Umbilical cord (tissue), 2 donors: Measurements from ENCODE around the gene GLG1. TPM values are rescaled to one million over a fixed set of nuclear protein-coding genes. Genes with fewer than 3 reads are reported as not detected.
A peak's percentile ranks its signal among the peaks of the same experiment; 100 is the strongest.
"Not testable (repeated sequence)": the region's sequence is repeated elsewhere in the genome, so short reads cannot be mapped to it uniquely, and the experiment has no call there.

Experiments used
- DNase-seq: peaks from one replicate; pipeline ENCODE4 v3.0.0-alpha.2; 2015; ENCODE audit warnings: low spot score
- total RNA-seq: library from RNA; depleted of rRNA; stranded (reverse); fragments of >200 nt; gene quantifications from one replicate; pipeline ENCODE4 v1.2.3, GENCODE V29; 2014; ENCODE audit warnings: low replicate concordance; ENCODE audit not compliant: insufficient read depth

The GLG1 gene
- total RNA-seq, 1 donor from 2014 or later, result 103 TPM

GRCh38 chr16:74447578-74447977 is 159.3 kb downstream of the GLG1 start:
- no peak for DNase-seq

GRCh38 chr16:74446866-74447265 is 160.0 kb downstream of the GLG1 start:
- no peak for DNase-seq

- not testable (repeated sequence) for DNase-seq
Measured at GRCh38 chr16:74443624-74444346, 163.1 kb downstream of the GLG1 start.

GRCh38 chr16:74439685-74440084 is 167.2 kb downstream of the GLG1 start:
- DNase-seq, result no peak

GRCh38 chr16:74438492-74438979 is 168.4 kb downstream of the GLG1 start:
- no peak for DNase-seq

- no peak for DNase-seq
Measured at GRCh38 chr16:74431516-74431915, 175.4 kb downstream of the GLG1 start.

- DNase-seq, result peak; percentile 27
Measured at GRCh38 chr16:74430036-74430712, 176.7 kb downstream of the GLG1 start.

GRCh38 chr16:74428493-74428892 is 178.4 kb downstream of the GLG1 start:
- not testable (repeated sequence) for DNase-seq

- DNase-seq, result not testable (repeated sequence)
Measured at GRCh38 chr16:74425751-74426150, 181.2 kb downstream of the GLG1 start.

GRCh38 chr16:74423721-74424120 is 183.2 kb downstream of the GLG1 start:
- DNase-seq, result not testable (repeated sequence)

GRCh38 chr16:74422086-74422485 is 184.8 kb downstream of the GLG1 start:
- DNase-seq, result not testable (repeated sequence)

- DNase-seq, result not testable (repeated sequence)
Measured at GRCh38 chr16:74421482-74421785, 185.5 kb downstream of the GLG1 start.

GRCh38 chr16:74420612-74421481 is 186.1 kb downstream of the GLG1 start, which contains the start of gene CLEC18B:
Gene CLEC18B (minus strand): TSS chr16:74421478. CDS start chr16:74421270, 208 bp downstream.
- DNase-seq, result not testable (repeated sequence)

- DNase-seq, result not testable (repeated sequence)
Measured at GRCh38 chr16:74419811-74420210, 187.1 kb downstream of the GLG1 start.

GRCh38 chr16:74417897-74418296 is 189.0 kb downstream of the GLG1 start:
- not testable (repeated sequence) for DNase-seq

GRCh38 chr16:74413920-74414319 is 193.0 kb downstream of the GLG1 start:
- not testable (repeated sequence) for DNase-seq

GRCh38 chr16:74413485-74413884 is 193.4 kb downstream of the GLG1 start:
- DNase-seq, result not testable (repeated sequence)

GRCh38 chr16:74412775-74413390 is 194.0 kb downstream of the GLG1 start:
- not testable (repeated sequence) for DNase-seq

- DNase-seq, result not testable (repeated sequence)
Measured at GRCh38 chr16:74412138-74412774, 194.7 kb downstream of the GLG1 start.

GRCh38 chr16:74410981-74411380 is 195.9 kb downstream of the GLG1 start:
- not testable (repeated sequence) for DNase-seq
